BLaER1 treated with 17β-estradiol and CSF1 and Interleukin-3, amounts not matched to agents 10 nM and 100 nM (cell line): Measurements from ENCODE around the gene TUT7.

Experiments
- H3K27ac ChIP-seq, 11 experiments: shearing (Covaris generic); formaldehyde crosslinking; 2 replicates each; pipeline ENCODE4 v1.8.1; 2022
- H3K27me3 ChIP-seq, 11 experiments: shearing (Covaris generic); formaldehyde crosslinking; 2 replicates each; pipeline ENCODE4 v1.8.1; 2022
- H3K36me3 ChIP-seq, 11 experiments: shearing (Covaris generic); formaldehyde crosslinking; 2 replicates each; pipeline ENCODE4 v1.8.1; 2022
- H3K4me1 ChIP-seq, 10 experiments: shearing (Covaris generic); formaldehyde crosslinking; 2 replicates each; pipeline ENCODE4 v1.8.1; 2022
- H3K4me2 ChIP-seq, 11 experiments: shearing (Covaris generic); formaldehyde crosslinking; 2 replicates each; pipeline ENCODE4 v1.8.1; 2022
- H3K4me3 ChIP-seq, 10 experiments: shearing (Covaris generic); formaldehyde crosslinking; 2 replicates each; pipeline ENCODE4 v1.8.1; 2022
- H3K9ac ChIP-seq, 11 experiments: shearing (Covaris generic); formaldehyde crosslinking; 2 replicates each; pipeline ENCODE4 v1.8.1; 2022
- H3K9me3 ChIP-seq, 11 experiments: shearing (Covaris generic); formaldehyde crosslinking; replicated peaks in 1 of 11; 2 replicates each; pipeline ENCODE4 v1.8.1; 2022
- H4K20me1 ChIP-seq, 11 experiments: shearing (Covaris generic); formaldehyde crosslinking; 2 replicates each; pipeline ENCODE4 v1.8.1; 2022
- Cebpa-rat ChIP-seq, 11 experiments: shearing (Covaris generic); IDR thresholded peaks; 2 replicates each; pipeline ENCODE4 v1.8.1; 2022

The TUT7 gene

DNA sequence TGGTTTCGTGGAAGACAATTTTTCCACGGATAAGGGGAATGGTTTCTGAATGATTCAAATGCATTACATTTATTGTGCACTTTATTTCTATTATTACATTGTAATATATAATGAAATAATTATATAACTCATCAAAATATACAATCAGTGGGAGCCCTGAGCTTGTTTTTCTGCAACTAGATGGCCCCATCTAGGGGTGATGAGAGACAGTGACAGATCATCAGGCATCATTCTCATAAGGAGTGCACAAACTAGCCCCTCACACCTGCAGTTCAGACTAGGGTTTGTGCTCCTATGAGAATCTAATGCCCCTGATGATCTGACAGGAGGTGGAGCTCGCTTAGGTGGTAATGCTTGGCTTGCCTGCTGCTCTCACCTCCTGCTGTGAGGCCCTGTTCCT is 78.2 kb downstream of the TUT7 start:
- no peak overlapping the region for H3K27ac ChIP-seq
- H4K20me1 ChIP-seq: peaks cover 43 to 81% (median 69%) of the 10 kb centered on the region in 11 experiments; a peak in 21 of 22 replicates
- H3K4me2 ChIP-seq: no peak overlapping the region
- H3K27me3 ChIP-seq: no peaks in the 10 kb centered on the region
- peaks cover 13 to 37% (median 29%) of the 10 kb centered on the region in 10 experiments for H3K4me1 ChIP-seq
- H3K9ac ChIP-seq: peak overlapping the region in 1 of 11 experiments; percentile 36; a peak in 1 of 22 replicates
- TF ChIP-seq Cebpa-rat (IDR thresholded peaks at IDR 0.05): no peak
- H3K36me3 ChIP-seq: peaks cover 42 to 89% (median 51%) of the 10 kb centered on the region in 11 experiments
- H3K9me3 ChIP-seq: peaks cover 7 to 15% (median 9%) of the 10 kb centered on the region in 11 experiments; a peak in 20 of 22 replicates
- no peak overlapping the region for H3K4me3 ChIP-seq

DNA sequence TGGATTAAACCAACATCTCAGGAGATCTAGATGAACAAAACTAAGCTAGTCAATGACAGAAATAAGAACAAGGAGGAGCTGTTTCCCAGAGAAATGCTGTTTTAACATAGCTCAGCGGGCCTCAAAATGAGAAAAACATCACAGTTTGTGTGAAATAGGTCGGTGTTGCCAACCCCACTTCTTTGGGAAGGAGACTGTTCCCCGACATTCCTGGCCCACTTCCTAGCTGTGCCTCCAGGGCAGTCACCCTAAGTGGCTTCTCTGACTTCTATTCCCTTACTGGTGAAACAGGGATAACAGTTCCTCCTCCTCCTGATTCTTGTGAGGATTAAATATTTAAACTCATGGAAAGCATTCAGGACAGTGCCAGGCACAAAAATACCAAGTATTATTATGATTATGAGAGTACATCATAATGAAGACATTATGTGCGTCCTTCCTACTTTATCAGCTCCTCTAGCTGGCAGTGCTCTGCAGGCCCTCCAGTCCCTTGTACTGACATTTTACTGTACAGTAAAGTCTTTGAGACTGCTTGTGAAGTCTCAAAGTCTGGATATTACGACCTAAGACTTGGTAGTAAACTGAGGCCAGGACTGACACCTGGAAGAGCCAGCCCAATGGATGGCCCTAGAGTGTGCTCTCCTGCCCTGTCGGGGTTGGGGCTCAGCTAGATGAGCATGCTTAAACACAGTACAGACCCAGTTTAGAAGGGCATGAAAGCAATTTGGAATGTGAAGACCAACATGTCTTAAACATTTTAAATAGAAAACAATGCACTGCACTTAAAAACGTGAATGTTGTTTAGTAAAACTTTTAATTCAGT is 79.2 kb downstream of the TUT7 start:
- H3K27me3 ChIP-seq: no peaks in the 10 kb centered on the region
- H3K9ac ChIP-seq: no peak overlapping the region
- H3K4me1 ChIP-seq: peaks cover 4 to 28% (median 20%) of the 10 kb centered on the region in 10 experiments
- H3K4me3 ChIP-seq: no peak overlapping the region
- no peak overlapping the region for H3K4me2 ChIP-seq
- H4K20me1 ChIP-seq: peaks cover 43 to 72% (median 60%) of the 10 kb centered on the region in 11 experiments; a peak in 21 of 22 replicates
- no peak overlapping the region for H3K27ac ChIP-seq
- H3K9me3 ChIP-seq: peaks cover 8 to 15% (median 10%) of the 10 kb centered on the region in 11 experiments; a peak in 20 of 22 replicates
- peaks cover 42 to 91% (median 52%) of the 10 kb centered on the region in 11 experiments for H3K36me3 ChIP-seq
- no peak for TF ChIP-seq Cebpa-rat (IDR thresholded peaks at IDR 0.05)

DNA sequence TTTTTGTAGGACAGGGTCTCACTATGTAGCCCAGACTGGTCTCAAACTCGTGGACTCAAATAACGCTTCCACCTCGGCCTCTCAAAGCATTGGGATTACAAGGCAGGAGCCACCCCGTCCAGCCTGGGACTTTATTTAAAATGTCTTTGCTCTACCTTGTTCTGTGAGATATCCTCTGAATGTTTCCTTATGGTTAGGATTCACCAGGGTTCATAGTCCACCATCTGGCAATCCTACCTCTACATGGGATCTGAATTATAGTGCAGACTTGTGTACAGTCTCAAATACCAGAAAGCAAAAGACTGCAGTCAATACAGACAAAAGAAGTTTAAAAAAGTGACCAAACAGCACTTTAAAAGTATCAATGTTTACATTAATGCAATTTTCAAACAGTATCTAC is 82.0 kb downstream of the TUT7 start:
- H3K9me3 ChIP-seq: peaks cover 8 to 15% (median 10%) of the 10 kb centered on the region in 11 experiments; a peak in 20 of 22 replicates
- H3K36me3 ChIP-seq: peaks cover 46 to 81% (median 56%) of the 10 kb centered on the region in 11 experiments
- TF ChIP-seq Cebpa-rat (IDR thresholded peaks at IDR 0.05): no peak
- H3K27ac ChIP-seq: no peak overlapping the region
- no peaks in the 10 kb centered on the region for H3K27me3 ChIP-seq
- peaks cover 30 to 61% (median 40%) of the 10 kb centered on the region in 11 experiments; a peak in 21 of 22 replicates for H4K20me1 ChIP-seq
- H3K4me2 ChIP-seq: no peak overlapping the region
- no peak overlapping the region for H3K9ac ChIP-seq
- H3K4me1 ChIP-seq: peaks cover 0 to 6% (median 3%) of the 10 kb centered on the region in 10 experiments; a peak in 14 of 20 replicates
- no peak overlapping the region for H3K4me3 ChIP-seq

DNA sequence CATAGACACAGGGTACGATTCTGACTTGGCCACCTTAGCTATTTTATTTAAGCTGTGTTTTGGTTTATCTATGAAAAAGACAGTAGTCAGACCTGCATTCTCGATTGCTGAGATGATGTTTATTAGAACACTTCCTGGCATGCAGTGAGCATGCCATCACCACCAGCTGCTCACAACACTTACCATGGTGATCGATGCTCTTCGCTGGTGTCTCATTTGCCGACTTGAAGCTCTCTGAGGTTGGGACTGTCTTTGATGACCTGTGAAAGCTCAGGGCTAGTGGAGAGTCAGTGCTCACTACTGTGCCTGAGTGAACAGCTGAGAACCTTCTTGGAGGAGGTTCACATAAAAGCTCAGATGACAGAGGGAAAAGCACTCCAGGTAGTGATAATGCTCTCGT is 90.3 kb downstream of the TUT7 start:
- Histone ChIP-seq H3K27ac (no peak overlapping the region), H3K4me1 (no peaks in the 10 kb centered on the region), H4K20me1 (peaks cover 0 to 42% (median 11%) of the 10 kb centered on the region in 11 experiments; a peak in 11 of 22 replicates), H3K36me3 (peaks cover 44 to 86% (median 70%) of the 10 kb centered on the region in 11 experiments), H3K27me3 (no peaks in the 10 kb centered on the region), H3K9ac (no peak overlapping the region), H3K4me2 (no peak overlapping the region), H3K9me3 (no peaks in the 10 kb centered on the region), H3K4me3 (no peak overlapping the region)
- TF ChIP-seq Cebpa-rat (IDR thresholded peaks at IDR 0.05): no peak

DNA sequence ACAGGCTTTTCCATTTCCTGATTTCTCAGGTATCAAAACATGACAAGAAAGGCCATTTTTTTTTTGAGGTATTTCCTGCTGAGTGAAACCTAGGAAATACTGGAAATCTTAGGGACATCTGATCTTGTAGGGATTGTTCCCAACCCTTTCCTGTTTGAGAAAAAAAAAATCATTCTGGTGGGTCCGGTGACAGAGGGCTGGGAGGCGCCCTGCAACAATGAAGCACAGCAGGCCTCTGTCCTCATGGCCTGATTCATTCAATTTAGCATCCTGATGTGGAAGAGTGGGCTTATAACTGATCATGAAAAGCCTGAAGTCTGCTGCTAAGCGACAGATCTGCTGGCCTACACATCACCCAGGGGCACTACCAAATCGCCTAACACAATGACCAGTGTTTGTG is 91.7 kb downstream of the TUT7 start:
- Histone ChIP-seq H3K9me3 (no peaks in the 10 kb centered on the region), H3K36me3 (peaks cover 32 to 72% (median 57%) of the 10 kb centered on the region in 11 experiments), H4K20me1 (peaks cover 0 to 28% (median 10%) of the 10 kb centered on the region in 11 experiments; a peak in 10 of 22 replicates), H3K4me2 (no peak overlapping the region), H3K9ac (no peak overlapping the region), H3K4me3 (no peak overlapping the region), H3K27me3 (no peaks in the 10 kb centered on the region), H3K4me1 (no peaks in the 10 kb centered on the region), H3K27ac (no peak overlapping the region)
- no peak for TF ChIP-seq Cebpa-rat (IDR thresholded peaks at IDR 0.05)

DNA sequence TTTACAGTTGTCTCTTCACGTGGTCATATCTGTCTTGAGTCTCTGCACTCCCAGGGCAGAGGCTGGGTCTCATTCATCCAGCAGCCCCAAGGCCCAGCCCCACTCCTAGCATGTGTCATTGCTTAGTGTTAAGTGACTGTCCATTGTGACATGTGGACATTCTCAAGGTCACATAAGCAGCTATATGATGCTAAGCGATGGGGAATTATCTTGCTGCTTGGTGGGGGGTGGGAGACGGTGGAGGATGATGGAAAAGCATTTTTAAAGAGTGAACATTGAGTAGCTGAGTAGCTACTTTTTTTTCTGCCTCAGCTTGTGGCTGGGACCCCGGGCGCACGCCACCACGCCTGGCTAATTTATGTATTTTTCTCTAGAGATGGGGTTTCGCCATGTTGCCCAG is 94.7 kb downstream of the TUT7 start, which contains the start of gene C9orf153:
Gene C9orf153 (minus strand): TSS at position 101 of the 400 bp plus-strand sequence. CDS start 30,054 bp downstream, outside the sequence.
- H3K4me3 ChIP-seq: no peak within 1 kb of the TSS
- H3K27me3 ChIP-seq: no peaks in the 10 kb centered on the region
- H3K9ac ChIP-seq: no peak within 1 kb of the TSS
- 0 out of 22 replicates have a peak, but pooled peaks cover 0 to 7% (median 0%) of the 10 kb centered on the region in 11 experiments for H4K20me1 ChIP-seq
- peaks cover 0 to 4% (median 0%) of the 10 kb centered on the region in 11 experiments; a peak in 5 of 22 replicates for H3K9me3 ChIP-seq
- H3K36me3 ChIP-seq: peaks cover 24 to 43% (median 31%) of the 10 kb centered on the region in 11 experiments
- no peak for TF ChIP-seq Cebpa-rat (IDR thresholded peaks at IDR 0.05)
- H3K27ac ChIP-seq: no peak within 1 kb of the TSS
- no peaks in the 10 kb centered on the region for H3K4me1 ChIP-seq
- no peak within 1 kb of the TSS for H3K4me2 ChIP-seq

DNA sequence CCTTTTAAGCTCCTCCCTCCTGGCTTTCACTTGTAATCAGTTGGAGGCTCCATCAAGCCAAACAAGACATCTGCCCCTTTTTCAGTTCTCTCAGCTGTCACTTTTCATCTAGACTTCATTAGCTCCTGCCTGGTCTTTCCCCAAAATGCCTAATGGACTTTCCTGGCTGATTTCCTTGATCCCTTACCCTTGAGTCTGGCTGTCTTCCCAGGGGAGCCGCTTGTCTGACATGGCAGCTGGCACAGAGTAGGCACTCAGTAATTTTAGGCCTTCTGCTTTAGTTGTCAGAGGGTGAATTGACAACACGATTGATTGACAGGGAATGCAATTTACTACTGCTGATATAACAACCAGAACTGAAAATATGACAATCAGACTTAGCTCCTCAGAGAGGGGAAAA is 96.8 kb downstream of the TUT7 start:
- no peak overlapping the region for H3K27ac ChIP-seq
- H4K20me1 ChIP-seq: no peaks in the 10 kb centered on the region
- no peaks in the 10 kb centered on the region for H3K4me1 ChIP-seq
- H3K4me2 ChIP-seq: no peak overlapping the region
- H3K36me3 ChIP-seq: peaks cover 5 to 32% (median 19%) of the 10 kb centered on the region in 11 experiments; a peak in 18 of 22 replicates
- H3K9ac ChIP-seq: no peak overlapping the region
- H3K9me3 ChIP-seq: peaks cover 17 to 26% (median 19%) of the 10 kb centered on the region in 11 experiments
- no peak for TF ChIP-seq Cebpa-rat (IDR thresholded peaks at IDR 0.05)
- no peaks in the 10 kb centered on the region for H3K27me3 ChIP-seq
- H3K4me3 ChIP-seq: no peak overlapping the region

DNA sequence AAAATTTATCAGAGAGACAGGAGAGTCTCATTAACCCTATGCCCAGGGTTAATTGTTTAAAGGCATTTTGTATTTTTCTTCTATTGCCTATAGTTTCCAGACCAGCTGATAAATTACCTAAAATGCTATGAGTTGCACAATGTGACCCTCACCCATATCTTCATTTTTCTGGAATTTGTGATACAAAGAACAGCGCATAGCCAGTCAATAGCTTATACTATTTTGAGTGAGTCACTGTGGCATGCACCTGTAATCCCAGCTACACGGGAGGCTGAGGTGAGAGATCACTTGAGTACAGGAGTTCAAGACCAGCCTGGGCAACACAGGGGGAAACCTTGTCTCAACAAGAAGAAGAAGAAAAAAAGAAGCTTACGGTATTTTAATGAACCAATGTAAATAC is 97.6 kb downstream of the TUT7 start:
- Histone ChIP-seq H3K27me3 (no peaks in the 10 kb centered on the region), H3K9me3 (peaks cover 23 to 33% (median 26%) of the 10 kb centered on the region in 11 experiments), H3K4me3 (no peak overlapping the region), H3K27ac (no peak overlapping the region), H3K9ac (no peak overlapping the region), H3K4me1 (no peaks in the 10 kb centered on the region), H3K4me2 (no peak overlapping the region), H3K36me3 (peaks cover 0 to 32% (median 12%) of the 10 kb centered on the region in 11 experiments; a peak in 13 of 22 replicates), H4K20me1 (no peaks in the 10 kb centered on the region)
- TF ChIP-seq Cebpa-rat (IDR thresholded peaks at IDR 0.05): no peak

DNA sequence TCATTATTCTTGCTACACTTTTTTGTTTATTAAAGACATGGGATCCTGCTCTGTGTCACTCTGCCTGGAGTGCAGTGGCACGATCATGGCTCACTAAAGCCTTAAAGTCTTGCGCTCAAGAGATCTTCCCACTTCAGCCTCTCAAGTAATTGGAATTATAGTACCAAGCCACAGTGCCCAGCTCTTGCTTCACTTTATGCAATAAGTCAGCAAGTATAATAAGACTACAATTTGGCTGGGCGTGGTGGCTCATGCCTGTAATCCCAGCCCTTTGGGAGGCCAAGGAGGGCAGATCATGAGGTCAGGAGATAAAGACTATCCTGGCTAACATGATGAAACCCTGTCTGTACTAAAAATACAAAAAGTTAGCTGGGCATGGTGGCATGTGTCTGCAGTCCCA is 100.6 kb downstream of the TUT7 start:
- Histone ChIP-seq H4K20me1 (no peaks in the 10 kb centered on the region), H3K27ac (no peak overlapping the region), H3K9me3 (peaks cover 23 to 33% (median 26%) of the 10 kb centered on the region in 11 experiments), H3K4me2 (no peak overlapping the region), H3K36me3 (peaks cover 0 to 24% (median 6%) of the 10 kb centered on the region in 11 experiments; a peak in 8 of 22 replicates), H3K4me3 (no peak overlapping the region), H3K4me1 (no peaks in the 10 kb centered on the region), H3K9ac (no peak overlapping the region), H3K27me3 (no peaks in the 10 kb centered on the region)
- TF ChIP-seq Cebpa-rat (IDR thresholded peaks at IDR 0.05): no peak
